HG03064 (cell line): ENCODE data around the gene SERPIND1.

Experiments used
- ATAC-seq: cut with Tn5 transposase; IDR thresholded peaks from one replicate; pipeline ENCODE4 v1.9.1; 2021; ENCODE audit warnings: low read depth; ENCODE audit not compliant: unreplicated experiment

SERPIND1 gene

DNA sequence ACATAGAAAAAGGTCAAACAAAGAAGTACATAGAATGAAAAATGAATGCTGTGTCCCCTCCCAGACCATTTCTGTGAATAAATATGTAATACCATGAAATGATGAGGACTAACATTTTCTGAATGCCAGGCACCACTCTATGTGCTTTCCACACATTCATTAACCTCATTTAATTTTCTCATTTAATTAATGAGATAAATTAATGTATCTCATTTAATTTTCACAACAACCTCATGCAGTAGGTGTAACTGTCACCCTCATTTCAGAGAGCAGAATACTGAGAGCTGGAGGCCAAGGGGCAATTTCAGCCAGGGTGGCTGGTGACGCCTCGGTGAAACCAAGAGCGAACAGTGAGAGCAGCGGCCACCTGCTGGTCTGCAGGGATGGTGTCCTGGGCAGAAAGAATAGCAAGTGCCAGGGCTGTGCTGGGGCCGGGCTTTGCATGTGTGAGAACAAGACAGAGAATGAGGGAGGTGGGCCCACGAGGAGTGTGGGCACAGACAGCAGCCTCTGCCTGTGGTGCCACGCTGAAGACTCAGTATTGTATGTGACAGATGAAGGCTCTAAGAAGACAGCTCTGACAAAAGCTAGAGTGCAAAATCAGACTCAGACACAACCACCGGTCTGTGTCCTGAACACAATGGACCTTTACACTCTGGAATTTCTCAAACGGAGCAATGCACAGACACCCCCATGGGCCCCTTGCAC, 1.8 kb upstream of the SERPIND1 start:
- ATAC-seq = no peak

DNA sequence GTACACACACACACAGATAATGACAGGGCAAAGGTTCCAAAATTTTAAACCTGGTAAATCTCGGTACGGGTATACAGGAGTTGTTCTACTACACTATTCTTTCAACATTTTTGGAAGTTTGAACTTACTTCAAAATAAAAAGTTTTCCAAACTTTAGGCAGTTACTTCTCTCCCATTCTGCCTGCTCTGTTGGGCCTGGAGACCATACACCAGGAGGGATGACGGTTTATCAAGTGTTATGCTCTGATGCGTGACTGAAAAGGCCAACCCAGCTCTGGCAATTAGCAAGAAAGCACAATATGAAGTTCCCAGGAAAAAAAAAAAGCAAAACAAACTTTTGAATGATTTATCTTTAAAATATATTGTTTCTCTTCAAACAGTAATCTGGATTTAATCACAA, 969 bp downstream of the SERPIND1 start:
- ATAC-seq = no peak

DNA sequence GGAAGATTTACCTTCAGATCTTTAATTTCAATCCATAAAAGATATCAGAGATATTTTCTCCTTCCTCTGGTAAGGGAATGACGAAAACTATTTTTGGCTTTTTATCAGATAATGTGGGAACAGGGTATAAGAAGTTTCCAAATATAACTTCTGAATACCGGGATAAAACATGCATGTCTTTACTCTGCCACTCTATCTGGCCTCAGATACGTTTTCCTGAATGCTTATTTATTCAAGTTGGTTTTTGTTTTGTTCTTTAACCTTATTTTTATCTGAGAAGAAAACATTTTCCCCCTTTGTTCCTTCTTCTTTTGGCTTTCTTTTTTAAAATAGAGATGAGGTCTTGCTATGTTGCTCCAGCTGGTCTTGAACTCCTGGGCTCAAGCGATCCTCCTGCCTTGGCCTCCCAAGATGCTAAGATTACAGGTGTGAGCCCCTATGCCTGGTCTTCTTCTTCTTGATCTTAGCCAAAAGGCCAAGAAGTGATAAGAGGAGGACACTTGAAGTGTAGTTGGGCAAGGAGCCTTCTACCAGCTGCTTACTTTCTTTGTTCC, 1.5 kb downstream of the SERPIND1 start:
- no peak for ATAC-seq

DNA sequence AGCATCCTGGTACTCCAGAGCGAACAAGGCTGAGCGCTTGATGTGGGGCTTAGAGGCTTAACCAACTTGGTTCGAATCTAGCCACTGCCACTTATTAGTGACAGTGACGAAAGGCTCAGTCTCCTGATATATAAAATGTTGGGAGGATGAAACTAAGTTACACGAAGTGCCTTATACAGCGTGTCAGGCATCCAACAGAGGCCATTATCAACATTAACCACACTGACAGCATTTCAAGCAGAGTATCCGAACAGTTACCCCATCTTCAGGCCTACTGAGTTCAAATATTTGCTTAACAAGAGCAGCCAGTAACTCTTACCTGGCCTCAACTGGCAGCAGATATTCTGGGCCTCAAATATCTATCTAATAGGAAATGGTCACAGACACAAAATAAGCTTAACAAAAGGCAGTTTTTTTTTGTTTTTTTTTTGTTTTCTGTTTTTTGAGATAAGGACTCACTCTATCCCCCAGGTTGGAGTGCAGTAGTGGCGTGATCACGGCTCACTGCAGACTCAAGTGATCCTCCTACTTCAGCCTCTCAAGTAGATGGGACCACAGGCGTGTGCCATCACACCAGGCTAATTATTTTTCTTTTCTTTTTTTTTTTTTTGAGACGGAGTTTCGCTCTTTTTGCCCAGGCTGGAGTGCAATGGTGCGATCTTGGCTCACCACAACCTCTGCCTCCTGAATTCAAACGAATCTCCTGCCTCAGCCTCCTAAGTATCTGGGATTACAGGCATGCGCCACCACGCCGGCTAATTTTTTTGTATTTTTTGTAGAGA, 2.9 kb downstream of the SERPIND1 start:
- ATAC-seq = no peak

DNA sequence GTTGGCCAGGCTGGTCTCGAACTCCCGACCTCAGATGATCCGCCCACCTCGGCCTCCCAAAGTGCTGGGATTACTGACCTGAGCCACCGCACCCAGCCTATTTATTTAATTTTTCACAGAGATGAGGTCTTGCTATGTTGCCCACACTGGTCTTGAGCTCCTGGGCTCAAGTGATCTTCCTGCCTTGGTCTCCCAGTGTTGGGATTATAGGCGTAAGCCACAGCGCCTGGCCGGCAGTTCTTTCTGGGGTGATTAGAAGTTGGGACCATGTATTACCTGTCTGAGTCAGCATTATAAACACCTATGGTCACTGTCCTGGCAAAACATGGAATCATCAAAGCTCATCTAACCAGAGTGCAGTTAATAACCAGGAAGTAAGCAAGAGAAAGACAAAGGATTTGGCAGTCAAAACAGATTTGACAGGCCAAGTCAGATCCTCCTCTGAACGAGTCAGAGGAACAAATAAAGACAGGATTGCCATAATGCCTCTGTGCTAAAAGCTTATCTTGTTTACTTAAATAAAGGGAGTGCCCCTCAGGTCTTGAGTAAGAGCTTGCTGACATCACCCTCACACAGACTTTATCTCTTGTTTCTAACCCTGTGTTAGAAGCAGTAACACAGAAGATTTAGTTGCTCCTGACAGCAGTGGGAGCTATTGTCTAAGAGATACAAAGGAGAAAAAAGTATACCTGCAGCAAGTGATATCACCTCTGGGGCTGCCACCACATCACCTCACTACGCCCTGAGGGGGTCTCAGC, 3.7 kb downstream of the SERPIND1 start:
- ATAC-seq = no peak

DNA sequence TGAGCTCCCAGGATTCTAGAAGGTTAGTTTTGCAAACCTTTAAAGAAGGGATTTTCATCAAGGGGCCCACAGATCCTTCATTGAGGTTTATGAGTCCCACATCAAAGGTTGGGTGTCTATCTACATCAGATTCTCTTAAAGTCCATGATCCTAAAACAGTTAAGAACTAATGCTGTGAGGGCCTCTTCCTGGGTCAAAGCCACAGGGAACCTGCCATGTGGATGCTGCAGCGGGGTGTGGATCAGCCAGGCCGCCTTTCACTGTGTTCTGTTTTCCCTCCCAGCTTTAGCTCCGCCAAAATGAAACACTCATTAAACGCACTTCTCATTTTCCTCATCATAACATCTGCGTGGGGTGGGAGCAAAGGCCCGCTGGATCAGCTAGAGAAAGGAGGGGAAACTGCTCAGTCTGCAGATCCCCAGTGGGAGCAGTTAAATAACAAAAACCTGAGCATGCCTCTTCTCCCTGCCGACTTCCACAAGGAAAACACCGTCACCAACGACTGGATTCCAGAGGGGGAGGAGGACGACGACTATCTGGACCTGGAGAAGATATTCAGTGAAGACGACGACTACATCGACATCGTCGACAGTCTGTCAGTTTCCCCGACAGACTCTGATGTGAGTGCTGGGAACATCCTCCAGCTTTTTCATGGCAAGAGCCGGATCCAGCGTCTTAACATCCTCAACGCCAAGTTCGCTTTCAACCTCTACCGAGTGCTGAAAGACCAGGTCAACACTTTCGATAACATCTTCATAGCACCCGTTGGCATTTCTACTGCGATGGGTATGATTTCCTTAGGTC, 5.3 kb downstream of the SERPIND1 start:
- no peak for ATAC-seq

DNA sequence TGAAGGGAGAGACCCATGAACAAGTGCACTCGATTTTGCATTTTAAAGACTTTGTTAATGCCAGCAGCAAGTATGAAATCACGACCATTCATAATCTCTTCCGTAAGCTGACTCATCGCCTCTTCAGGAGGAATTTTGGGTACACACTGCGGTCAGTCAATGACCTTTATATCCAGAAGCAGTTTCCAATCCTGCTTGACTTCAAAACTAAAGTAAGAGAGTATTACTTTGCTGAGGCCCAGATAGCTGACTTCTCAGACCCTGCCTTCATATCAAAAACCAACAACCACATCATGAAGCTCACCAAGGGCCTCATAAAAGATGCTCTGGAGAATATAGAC, 5.9 kb downstream of the SERPIND1 start:
- no peak for ATAC-seq

DNA sequence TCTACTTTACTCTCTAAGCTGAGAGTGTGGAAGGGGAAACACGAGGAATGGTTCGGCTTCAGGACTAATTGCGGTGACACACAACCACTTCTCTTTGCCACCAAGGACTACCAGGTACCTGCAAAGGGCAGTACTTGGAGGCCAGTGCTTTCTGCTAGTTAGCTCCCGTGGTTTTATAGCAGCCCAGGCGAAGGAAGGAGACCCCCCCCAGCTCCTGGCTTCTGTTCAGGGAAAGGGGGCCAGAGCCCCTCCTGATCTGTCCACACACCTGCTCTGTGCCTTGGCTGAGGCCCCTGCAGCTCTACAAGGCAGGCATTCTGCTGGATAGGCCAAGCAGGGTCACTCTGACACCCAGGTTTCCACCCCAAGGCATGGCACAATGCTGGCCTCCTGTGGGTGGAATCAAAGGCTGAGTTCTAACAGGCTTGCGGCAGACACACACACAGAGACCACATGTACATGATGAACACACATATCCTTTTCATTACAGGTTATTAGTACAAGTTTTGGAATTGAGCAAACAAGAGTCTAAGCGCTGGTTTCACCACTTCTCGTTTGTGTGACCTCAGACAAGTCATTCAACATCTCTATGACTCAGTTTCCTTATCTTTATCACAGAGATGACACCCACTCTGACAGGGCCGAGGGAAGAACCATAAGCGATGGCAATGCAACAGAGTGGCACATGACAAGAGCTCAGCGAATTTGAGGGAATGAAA, 7.5 kb downstream of the SERPIND1 start:
- ATAC-seq = no peak

DNA sequence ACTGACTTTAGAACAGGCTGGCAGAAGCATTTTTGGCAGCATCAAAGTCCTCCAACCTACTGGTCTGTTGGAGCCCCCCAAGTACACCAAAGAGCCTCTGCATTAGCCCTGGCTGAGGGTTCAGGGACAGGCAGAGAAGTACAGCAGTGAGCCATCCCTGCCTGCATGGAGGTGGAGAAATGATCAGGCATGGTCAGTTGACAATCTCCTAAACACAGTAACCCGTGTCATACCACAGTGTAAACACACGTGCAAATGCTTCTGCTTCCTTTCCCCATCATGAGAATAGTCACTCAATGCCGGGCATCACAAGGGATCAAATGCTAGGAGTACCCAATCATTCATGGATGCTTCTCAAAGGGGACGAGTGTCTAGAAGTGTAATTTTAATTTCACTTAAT, 8.2 kb downstream of the SERPIND1 start:
- ATAC-seq = no peak

DNA sequence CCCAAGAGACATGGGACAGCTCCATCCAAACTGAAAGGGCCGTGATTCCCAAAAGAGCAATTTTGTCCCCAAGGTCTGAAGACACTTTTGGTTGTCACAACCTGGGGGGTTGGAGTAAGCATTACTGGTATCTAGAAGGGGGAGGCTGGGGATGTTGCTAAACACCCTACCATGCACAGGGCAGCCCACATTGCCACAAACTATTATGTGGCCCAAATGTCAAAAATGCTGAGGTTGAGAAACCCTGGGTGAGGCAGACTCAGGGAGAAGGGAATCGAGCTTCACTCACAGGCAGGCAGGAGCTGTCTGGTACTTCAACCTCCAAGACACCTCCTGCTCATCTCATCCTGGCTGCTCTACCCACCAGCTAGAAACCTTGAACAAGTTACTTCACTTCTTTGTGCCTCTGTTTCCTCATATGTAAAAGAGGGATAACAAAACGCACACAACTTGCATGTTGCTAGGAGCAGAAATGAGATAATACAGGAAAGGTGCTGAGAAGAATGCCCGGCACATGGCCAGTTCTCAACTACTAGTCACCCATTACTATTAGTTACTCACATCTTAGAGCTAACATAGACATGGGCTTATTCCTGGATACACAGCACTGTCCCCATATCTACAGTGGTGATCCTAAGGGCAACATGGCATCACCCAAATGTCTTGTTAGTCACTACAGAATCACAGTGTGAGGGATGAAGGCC, 8.8 kb downstream of the SERPIND1 start:
- no peak for ATAC-seq

DNA sequence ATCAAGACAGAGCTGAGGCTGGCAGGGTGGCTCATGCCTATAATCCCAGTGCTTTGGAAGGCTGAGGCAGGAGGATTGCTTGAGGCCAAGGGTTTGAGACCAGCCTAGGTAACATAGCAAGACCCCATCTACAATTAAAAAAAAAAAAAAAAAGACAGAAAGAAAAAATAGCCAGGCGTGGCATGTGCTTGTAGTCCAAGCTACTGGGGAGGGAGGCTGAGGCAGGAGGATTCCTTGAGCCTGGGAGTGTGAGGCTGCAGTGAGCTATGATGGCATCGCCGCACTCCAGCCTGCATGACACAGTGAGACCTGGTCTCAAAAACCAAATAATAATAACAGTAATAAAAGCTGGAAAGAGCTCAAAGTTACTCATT, 9.4 kb downstream of the SERPIND1 start:
- ATAC-seq = no peak

DNA sequence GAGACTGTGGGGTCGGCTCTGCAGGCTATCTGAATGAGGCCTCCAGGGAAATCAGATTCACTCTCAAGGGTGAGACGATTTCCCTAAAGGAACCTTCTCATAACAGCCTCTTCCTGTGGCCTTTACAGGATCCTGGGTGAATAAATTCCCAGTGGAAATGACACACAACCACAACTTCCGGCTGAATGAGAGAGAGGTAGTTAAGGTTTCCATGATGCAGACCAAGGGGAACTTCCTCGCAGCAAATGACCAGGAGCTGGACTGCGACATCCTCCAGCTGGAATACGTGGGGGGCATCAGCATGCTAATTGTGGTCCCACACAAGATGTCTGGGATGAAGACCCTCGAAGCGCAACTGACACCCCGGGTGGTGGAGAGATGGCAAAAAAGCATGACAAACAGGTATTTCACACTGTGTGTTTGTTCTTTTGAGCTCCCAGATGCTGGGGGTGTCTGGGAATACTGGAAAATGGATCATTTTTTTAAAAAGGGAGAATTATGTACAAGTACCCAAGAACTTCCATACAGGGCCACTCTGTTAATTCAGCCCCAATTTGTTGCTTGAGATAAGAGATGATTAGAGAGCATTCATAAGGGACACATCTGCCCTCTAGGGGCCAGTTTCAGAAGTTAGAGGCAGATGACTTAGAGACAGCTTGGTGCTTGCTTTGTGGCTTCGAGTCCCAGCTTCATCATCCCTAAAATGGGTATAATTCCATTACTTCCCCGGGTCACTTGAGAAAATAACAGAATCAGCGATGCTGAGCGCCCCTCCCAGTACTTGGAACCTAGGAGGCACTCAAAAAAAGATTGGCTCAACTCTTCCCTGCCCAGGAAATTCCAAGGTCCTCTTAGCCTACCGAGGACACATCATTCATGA, 10.2 kb downstream of the SERPIND1 start:
- ATAC-seq = no peak

DNA sequence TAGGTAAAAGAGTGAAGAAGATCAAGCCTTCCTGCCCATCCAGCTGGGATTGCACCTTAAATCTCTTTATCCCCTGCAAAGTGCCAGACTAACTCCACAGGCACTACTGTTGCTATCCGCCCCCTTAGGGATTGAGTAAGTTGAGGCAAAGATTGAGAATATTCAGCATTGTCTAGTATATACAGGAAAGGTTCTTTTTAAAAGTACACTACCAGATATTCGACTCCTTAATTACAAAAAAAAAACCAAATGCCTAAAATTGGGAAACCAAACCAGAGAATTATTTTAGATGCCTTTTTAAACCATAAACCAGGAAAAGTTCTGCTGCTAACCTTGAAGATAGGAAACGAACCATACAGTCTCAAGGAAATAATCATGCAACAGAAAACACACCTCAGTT, 11.5 kb downstream of the SERPIND1 start:
- ATAC-seq = no peak

DNA sequence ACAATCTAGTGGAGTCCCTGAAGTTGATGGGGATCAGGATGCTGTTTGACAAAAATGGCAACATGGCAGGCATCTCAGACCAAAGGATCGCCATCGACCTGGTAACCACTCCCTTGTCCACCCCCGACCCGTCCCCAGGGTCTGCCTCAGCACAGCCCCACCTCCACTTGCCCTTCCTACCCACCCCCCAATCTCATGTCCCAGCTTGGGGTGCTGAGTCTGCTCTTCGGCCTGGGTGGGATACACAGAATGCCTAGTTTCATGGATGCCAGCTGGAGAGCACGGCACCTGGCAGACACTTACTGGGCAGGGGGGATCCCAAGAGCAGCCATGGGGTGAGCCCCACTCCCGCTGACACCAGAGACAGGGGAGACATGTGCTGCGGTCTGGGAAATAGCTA, 12.1 kb downstream of the SERPIND1 start:
- ATAC-seq = no peak

DNA sequence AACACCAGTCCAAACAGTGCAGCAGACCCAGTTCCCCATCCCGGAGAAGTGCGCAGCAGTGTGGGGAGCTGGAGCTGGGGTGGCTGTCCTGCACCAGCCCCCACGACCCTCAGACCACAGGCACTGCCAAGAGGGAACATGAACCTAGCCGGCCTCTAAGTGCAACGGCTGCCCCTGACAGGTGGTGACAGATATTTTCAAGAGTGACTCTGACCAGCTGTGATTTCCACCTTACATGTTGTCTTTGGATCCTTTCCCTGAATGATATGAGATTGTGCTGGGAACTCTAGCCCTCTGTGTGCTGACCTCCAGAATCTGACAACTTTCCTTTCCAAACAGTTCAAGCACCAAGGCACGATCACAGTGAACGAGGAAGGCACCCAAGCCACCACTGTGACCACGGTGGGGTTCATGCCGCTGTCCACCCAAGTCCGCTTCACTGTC, 12.6 kb downstream of the SERPIND1 start:
- no peak for ATAC-seq

DNA sequence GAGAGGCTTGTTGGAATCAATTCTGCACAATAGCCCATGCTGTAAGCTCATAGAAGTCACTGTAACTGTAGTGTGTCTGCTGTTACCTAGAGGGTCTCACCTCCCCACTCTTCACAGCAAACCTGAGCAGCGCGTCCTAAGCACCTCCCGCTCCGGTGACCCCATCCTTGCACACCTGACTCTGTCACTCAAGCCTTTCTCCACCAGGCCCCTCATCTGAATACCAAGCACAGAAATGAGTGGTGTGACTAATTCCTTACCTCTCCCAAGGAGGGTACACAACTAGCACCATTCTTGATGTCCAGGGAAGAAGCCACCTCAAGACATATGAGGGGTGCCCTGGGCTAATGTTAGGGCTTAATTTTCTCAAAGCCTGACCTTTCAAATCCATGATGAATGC, 13.3 kb downstream of the SERPIND1 start:
- no peak for ATAC-seq

DNA sequence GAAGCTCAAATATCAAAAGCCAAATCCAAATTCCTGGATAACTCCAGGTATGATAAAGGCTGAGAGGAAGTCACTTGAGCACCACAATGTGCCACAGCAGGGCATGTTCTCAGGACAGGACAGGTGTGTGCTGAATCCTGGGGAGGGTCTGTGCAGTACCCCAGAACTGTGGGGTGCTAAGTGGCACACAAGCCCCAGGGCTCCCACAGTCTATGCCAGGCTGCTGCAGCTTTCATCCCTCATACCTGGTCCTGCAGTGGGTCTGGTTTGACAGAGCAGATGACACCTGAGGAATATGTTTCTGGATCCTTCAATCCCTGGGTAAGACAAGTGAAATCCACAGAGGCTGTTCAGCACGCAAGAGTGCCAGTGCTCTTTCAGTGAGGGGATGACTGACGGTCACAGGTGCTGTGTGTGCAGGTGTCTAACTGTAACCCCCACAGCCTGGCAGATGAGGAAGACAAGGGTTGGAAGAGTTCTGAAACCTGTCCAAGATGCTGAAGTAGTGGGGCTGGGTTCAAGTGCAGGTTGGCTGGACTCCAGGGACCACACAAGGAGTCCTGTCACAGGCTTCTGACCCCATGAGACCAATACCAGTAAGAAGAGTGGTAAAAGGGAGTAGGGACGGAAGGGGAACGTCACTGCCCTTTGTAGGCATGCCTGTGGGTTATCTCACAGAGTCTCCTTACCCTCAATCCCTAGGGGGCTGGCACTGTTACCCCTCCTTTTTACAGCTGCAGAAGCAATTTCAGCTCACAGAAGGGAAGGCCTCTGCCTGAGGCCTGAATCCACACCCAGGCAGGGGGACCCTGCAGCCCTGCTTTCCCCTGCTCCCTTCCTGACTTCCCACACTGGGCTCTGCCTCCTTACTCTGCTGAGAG, 14.1 kb downstream of the SERPIND1 start:
- ATAC-seq = no peak
